ENCODE data around the gene GNG7. TPM values are rescaled to one million over a fixed set of nuclear protein-coding genes. Genes with fewer than 3 reads are reported as not detected.
"Not testable (repeated sequence)": the region's sequence is repeated elsewhere in the genome, so short reads cannot be mapped to it uniquely, and the experiment has no call there.

The GNG7 gene
- total RNA-seq, 2 donors from 2014 or later, result 2.1 to 4.5 TPM

- no peak overlapping the region for H3K4me3 Mint-ChIP-seq
- DNase-seq, result no peak
- H3K27me3 Mint-ChIP-seq, result no peaks in the 10 kb centered on the region
- peaks cover 19% of the 10 kb centered on the region for H3K4me1 Mint-ChIP-seq
- H3K27ac Mint-ChIP-seq, result peak overlapping the region; percentile 49
- H3K9me3 ChIP-seq (ENCODE audit: control insufficient read depth, low read length, poor library complexity, severe bottlenecking), result no peaks in the 10 kb centered on the region
- ATAC-seq, result no peak
- H3K36me3 Mint-ChIP-seq (ENCODE audit: low read depth), result no peaks in the 10 kb centered on the region
These were observed 154.8 kb downstream of the GNG7 start for GRCh38 chr19:2547721-2548120.

- H3K27ac Mint-ChIP-seq, result peak overlapping the region; percentile 49
- DNase-seq, result no peak
- peaks cover 17% of the 10 kb centered on the region for H3K4me1 Mint-ChIP-seq
- H3K27me3 Mint-ChIP-seq, result no peaks in the 10 kb centered on the region
- no peak overlapping the region for H3K4me3 Mint-ChIP-seq
- H3K9me3 ChIP-seq (ENCODE audit: control insufficient read depth, low read length, poor library complexity, severe bottlenecking), result no peaks in the 10 kb centered on the region
- ATAC-seq, result no peak
- H3K36me3 Mint-ChIP-seq (ENCODE audit: low read depth), result no peaks in the 10 kb centered on the region
These were observed 155.3 kb downstream of the GNG7 start for GRCh38 chr19:2547033-2547680.

- H3K4me3 Mint-ChIP-seq, result no peak overlapping the region
- no peaks in the 10 kb centered on the region for H3K9me3 ChIP-seq (ENCODE audit: control insufficient read depth, low read length, poor library complexity, severe bottlenecking)
- ATAC-seq, result no peak
- H3K27ac Mint-ChIP-seq, result no peak overlapping the region
- DNase-seq, result no peak
- no peaks in the 10 kb centered on the region for H3K36me3 Mint-ChIP-seq (ENCODE audit: low read depth)
- no peaks in the 10 kb centered on the region for H3K27me3 Mint-ChIP-seq
- H3K4me1 Mint-ChIP-seq, result peaks cover 12% of the 10 kb centered on the region
These were observed 156.1 kb downstream of the GNG7 start for GRCh38 chr19:2546128-2547032.

- H3K36me3 Mint-ChIP-seq (ENCODE audit: low read depth); DNase-seq; H3K27ac Mint-ChIP-seq; ATAC-seq; H3K4me3 Mint-ChIP-seq; H3K9me3 ChIP-seq (ENCODE audit: control insufficient read depth, low read length, poor library complexity, severe bottlenecking); H3K27me3 Mint-ChIP-seq: not testable (repeated sequence)
- H3K4me1 Mint-ChIP-seq, result peaks cover 11% of the 10 kb centered on the region
These were observed 156.9 kb downstream of the GNG7 start for GRCh38 chr19:2545416-2546127.

GRCh38 chr19:2544576-2545415 lies 157.7 kb downstream of the GNG7 start:
- no peak overlapping the region for H3K27ac Mint-ChIP-seq
- H3K4me3 Mint-ChIP-seq, result no peak overlapping the region
- DNase-seq, result no peak
- no peaks in the 10 kb centered on the region for H3K36me3 Mint-ChIP-seq (ENCODE audit: low read depth)
- ATAC-seq, result no peak
- no peaks in the 10 kb centered on the region for H3K27me3 Mint-ChIP-seq
- H3K9me3 ChIP-seq (ENCODE audit: control insufficient read depth, low read length, poor library complexity, severe bottlenecking), result no peaks in the 10 kb centered on the region
- peaks cover 10% of the 10 kb centered on the region for H3K4me1 Mint-ChIP-seq

DNA sequence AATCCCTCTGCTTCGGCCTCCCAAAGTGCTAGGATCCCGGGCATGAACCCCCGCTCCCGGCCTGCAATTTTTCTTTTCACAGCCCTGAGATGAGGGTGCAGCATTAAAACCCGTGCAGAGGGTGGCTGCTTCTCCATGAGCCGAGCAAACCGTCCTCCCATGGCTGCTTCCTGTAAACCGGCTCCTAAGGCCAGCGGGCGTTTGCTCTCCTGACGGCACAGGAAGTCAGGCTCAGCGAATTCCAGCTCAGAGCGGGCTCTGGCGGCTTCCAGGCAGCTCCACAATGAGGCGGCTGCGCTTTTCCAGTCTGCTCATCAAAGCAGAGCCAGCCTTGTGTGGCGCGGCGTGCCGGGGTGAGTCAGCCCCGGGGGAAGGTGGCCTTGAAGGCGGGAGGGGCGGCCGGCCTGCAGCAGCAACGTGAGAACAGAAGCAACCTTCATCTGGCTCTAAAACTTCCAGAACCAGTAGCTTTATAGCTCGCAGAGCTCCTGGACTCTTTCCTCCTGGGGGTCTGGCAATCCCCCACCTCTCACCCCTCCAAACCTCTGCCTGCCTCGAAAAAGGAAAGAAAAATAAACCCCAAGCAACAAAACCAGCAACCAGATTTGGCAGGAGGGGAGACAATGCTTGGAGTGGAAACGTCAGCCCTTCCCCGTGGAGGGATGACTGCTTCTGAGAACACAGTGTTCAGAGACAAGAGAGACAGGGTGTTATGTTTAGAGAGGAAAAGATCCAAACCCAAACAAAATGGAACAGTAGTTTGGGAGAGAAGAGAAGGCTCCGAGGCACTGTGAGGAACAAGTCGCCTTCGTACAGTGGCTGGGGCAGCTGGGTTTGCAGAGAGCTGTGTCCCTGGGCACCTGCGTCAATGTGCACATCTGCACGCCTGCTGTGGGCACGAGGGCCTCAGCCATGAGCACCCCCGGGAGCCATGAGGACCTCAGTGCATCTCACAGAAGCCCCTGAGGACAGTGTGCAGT lies 158.7 kb downstream of the GNG7 start:
- Mint-ChIP-seq H3K27ac (peak overlapping the region; percentile 29), H3K27me3 (no peaks in the 10 kb centered on the region), H3K4me1 (peaks cover 8% of the 10 kb centered on the region), H3K36me3 (ENCODE audit: low read depth) (no peaks in the 10 kb centered on the region), H3K4me3 (peak overlapping the region; percentile 85)
- H3K9me3 ChIP-seq (ENCODE audit: control insufficient read depth, low read length, poor library complexity, severe bottlenecking), result no peaks in the 10 kb centered on the region
- ATAC-seq, result peak; percentile 77
- peak; percentile 19 to 45 (median 25) for DNase-seq

- H3K4me1 Mint-ChIP-seq; DNase-seq; H3K9me3 ChIP-seq (ENCODE audit: control insufficient read depth, low read length, poor library complexity, severe bottlenecking); H3K27me3 Mint-ChIP-seq; ATAC-seq; H3K36me3 Mint-ChIP-seq (ENCODE audit: low read depth): not testable (repeated sequence)
- Mint-ChIP-seq H3K27ac (peak overlapping the region; percentile 29), H3K4me3 (peak overlapping the region; percentile 85)
These were observed 159.4 kb downstream of the GNG7 start for GRCh38 chr19:2543072-2543462.

- no peaks in the 10 kb centered on the region for H3K9me3 ChIP-seq (ENCODE audit: control insufficient read depth, low read length, poor library complexity, severe bottlenecking)
- Mint-ChIP-seq H3K4me3 (peak overlapping the region; percentile 36), H3K27ac (no peak overlapping the region), H3K36me3 (ENCODE audit: low read depth) (no peaks in the 10 kb centered on the region), H3K27me3 (no peaks in the 10 kb centered on the region), H3K4me1 (peaks cover 13% of the 10 kb centered on the region)
- DNase-seq, result no peak
- no peak for ATAC-seq
These were observed 160.0 kb downstream of the GNG7 start for GRCh38 chr19:2542341-2543069.

DNA sequence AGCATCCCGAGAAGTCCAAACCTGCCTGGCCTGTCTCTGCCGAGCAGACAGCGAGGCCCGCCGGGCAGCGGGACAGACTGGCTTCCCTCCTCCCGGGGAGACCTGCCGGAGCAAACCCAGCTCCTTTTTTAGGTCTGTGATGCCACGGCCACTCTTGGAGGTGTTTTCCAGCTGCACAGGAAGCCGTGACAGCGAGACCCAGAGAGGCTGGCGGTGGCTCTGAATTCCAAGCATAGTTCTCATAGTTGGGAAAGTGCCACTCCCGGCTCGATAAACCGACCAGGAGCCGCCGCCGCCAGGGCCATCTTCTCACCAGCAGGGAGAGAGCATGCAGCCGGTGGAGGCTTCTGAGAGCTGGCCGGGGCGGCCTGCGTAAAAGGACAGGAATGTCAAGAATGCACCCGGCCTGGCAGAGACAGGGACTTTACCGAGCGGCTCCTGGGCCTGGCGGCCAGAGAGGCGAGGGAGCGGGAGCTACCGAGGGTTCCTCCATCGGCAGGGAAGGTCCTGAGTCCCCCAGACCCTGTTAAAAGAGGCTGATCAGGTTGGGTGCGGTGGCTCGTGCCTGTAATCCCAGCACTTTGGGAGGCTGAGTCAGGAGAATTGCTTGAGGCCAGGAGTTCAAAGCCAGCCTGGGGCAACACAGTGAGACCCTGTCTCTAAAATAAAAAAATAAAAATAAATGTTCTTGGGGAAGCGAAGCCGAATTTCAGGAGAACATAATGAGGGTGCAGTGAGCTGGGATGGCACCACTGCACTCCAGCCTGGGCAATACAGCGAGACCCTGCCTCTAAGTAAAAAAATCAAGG lies 161.6 kb downstream of the GNG7 start:
- Mint-ChIP-seq H3K4me3 (no peak overlapping the region), H3K27ac (no peak overlapping the region), H3K36me3 (ENCODE audit: low read depth) (no peaks in the 10 kb centered on the region), H3K4me1 (peaks cover 14% of the 10 kb centered on the region), H3K27me3 (no peaks in the 10 kb centered on the region)
- ATAC-seq, result no peak
- DNase-seq, result no peak
- H3K9me3 ChIP-seq (ENCODE audit: control insufficient read depth, low read length, poor library complexity, severe bottlenecking), result no peaks in the 10 kb centered on the region

- Mint-ChIP-seq H3K27ac (no peak overlapping the region), H3K36me3 (ENCODE audit: low read depth) (no peaks in the 10 kb centered on the region), H3K4me3 (no peak overlapping the region), H3K4me1 (peaks cover 14% of the 10 kb centered on the region), H3K27me3 (no peaks in the 10 kb centered on the region)
- ATAC-seq, result no peak
- no peaks in the 10 kb centered on the region for H3K9me3 ChIP-seq (ENCODE audit: control insufficient read depth, low read length, poor library complexity, severe bottlenecking)
- no peak for DNase-seq
These were observed 162.2 kb downstream of the GNG7 start for GRCh38 chr19:2540251-2540645.
